GM13976 (cell line): ENCODE results near the gene PATZ1.

ENCODE experiments used
- DNase-seq: peaks from one replicate; pipeline ENCODE4 v3.0.0; 2012; ENCODE audit warnings: low spot score
- in situ Hi-C: fragments of 300-500 bp; cut with MboI; formaldehyde crosslinking; loops from one replicate; pipeline ENCODE4 v1.12.0; 2022; ENCODE audit warnings: low sequenced_read_pairs, mixed read lengths, inconsistent platforms; ENCODE audit not compliant: unreplicated experiment
- TF ChIP-seq, protein P1 (sequence below): IDR thresholded peaks from 2 replicates; pipeline ENCODE4 v1.5.1; 2012; ENCODE audit warnings: borderline replicate concordance, mild to moderate bottlenecking; ENCODE audit not compliant: insufficient read depth; ENCODE audit errors: extremely low read depth, missing control alignments, control extremely low read depth

Gene PATZ1

DNA sequence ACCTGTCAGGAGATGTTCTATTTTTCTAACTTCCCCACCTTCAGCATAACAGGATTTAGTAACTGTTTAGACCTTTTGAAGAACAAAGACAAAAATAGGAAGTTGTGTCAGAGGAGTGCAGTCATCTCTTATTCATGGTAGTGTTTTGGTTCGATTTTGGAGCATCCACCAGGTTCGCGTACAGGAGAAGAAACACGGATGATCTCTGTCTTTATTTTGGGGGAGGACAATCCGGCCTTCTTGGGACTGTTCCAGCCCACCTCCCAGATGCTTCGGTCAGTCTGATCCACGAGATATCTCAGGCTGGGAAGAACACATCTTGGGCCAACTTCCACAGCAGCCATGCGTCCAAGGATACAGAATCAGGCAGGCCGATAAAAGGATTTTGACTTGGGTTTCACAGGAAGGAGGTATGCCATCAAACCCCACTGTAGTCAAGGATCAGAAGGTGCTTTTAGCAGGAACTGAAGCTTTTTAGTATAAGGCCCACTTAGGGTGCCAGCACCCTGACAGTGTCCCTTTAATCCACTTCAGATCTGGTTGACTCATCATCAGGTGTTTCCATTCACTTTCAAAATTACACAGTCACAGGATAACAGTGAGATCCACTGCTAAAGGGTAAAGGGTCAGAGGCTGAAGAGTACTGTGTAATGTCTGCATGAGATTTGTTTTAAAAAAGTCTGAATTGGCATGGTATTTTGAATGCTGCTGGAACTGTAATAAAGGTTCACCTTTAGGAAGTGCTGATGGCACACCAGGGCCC, 16.5 kb downstream of the PATZ1 start:
- DNase-seq, result no peak
- TF ChIP-seq, protein P1, sequence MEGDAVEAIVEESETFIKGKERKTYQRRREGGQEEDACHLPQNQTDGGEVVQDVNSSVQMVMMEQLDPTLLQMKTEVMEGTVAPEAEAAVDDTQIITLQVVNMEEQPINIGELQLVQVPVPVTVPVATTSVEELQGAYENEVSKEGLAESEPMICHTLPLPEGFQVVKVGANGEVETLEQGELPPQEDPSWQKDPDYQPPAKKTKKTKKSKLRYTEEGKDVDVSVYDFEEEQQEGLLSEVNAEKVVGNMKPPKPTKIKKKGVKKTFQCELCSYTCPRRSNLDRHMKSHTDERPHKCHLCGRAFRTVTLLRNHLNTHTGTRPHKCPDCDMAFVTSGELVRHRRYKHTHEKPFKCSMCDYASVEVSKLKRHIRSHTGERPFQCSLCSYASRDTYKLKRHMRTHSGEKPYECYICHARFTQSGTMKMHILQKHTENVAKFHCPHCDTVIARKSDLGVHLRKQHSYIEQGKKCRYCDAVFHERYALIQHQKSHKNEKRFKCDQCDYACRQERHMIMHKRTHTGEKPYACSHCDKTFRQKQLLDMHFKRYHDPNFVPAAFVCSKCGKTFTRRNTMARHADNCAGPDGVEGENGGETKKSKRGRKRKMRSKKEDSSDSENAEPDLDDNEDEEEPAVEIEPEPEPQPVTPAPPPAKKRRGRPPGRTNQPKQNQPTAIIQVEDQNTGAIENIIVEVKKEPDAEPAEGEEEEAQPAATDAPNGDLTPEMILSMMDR, result no peak
- in situ Hi-C loops, result no loop called here

DNA sequence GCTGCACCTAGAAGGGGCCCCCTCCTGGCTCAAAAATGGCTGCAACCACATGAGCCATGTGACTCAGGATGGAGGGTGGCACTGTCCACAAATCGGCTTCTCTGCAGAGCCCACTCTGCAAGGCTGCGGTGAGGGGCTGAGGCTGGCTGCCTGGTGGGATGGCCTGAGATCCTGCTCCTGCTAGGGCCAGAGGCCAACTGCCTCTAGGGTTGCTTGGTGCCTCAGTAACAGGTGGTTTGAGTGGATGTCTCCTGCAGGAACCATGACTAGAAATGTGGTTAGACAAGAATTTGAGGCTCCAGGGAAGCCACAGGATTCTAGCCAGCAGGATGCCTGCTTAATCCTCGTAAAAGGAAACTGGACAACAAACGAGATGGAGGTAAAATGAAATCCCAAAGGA, 17.1 kb downstream of the PATZ1 start:
- TF ChIP-seq, protein P1, result no peak
- no peak for DNase-seq
- in situ Hi-C loops, result no loop called here

DNA sequence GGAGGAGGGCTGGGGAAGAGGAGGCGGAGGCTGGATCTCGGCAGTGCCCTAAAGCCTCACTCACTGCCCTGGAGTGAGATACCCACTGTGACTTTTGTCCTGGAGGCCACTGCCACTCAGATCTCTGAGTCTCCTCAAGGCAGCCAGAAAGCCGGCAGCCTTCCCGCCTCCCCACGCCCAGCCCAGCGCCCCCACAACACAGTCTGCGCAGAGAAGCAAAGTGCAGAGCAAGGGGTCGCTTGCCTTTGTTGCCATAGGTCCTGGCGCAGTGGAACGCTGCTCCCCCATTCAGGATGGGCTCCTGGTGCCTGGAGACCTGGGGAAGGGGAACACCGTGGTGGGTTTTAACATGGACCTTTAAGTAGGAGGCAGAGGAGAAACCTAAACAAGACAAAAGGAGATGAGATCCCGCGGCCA, 17.6 kb downstream of the PATZ1 start:
- no peak for DNase-seq
- in situ Hi-C loops, result no loop called here
- TF ChIP-seq, protein P1, result no peak

DNA sequence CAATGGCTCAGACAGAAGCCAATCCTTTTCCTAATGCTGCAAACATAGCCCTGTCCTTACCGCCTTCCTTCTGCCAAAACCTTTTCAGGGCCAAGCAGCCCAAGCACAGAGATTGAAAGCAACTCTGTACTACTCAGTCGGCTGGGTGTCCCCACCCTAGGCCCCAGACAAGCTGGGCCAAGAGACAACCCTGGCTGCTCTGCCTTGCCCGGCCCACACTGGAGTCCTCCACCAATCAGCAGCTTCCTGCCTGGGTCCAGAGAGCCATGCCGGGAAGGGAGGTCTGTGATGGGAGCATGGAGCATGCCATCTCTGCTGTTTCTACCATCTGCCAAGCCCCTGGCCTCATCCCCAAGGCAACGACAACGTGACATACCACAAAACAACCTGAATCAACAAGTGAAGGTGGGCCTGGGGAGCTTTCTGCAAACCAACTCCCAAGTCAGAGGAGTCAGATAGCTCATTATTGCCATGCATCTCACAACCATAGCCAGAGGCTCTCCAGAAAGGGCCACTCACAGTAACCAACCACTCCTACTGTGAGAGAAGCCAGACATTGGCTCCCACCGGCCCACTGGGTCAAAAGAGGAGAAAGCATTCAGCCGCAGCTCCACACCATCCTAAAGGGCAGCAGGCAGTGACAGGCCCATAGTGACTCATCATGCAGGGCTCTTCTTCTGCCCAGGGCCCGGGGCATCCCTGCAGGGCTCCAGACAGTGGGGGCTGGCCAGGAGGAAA, 18.2 kb downstream of the PATZ1 start:
- in situ Hi-C loops, result no loop called here
- no peak for DNase-seq
- TF ChIP-seq, protein P1, result no peak

DNA sequence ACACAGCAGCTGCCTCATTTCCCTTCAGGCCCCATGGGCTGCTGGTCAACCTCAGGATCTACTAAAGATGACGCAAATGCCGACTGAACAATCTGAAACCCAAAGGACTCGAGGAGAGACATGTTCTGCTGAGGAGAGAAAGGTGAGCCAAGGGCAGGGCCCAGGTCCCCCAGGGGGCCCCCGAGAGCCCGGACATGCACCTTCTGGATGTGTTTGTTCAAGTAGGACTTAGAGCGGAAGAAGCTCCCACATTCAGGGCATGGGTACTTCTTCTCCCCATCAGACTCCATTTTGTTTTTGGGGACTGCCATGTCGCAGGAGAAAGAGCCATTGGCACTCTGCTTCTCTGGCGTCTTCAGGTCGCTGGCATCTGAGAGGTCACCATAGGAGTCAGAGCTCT, 19.3 kb downstream of the PATZ1 start:
- DNase-seq, result no peak
- TF ChIP-seq, protein P1, result no peak
- in situ Hi-C loops, result no loop called here

DNA sequence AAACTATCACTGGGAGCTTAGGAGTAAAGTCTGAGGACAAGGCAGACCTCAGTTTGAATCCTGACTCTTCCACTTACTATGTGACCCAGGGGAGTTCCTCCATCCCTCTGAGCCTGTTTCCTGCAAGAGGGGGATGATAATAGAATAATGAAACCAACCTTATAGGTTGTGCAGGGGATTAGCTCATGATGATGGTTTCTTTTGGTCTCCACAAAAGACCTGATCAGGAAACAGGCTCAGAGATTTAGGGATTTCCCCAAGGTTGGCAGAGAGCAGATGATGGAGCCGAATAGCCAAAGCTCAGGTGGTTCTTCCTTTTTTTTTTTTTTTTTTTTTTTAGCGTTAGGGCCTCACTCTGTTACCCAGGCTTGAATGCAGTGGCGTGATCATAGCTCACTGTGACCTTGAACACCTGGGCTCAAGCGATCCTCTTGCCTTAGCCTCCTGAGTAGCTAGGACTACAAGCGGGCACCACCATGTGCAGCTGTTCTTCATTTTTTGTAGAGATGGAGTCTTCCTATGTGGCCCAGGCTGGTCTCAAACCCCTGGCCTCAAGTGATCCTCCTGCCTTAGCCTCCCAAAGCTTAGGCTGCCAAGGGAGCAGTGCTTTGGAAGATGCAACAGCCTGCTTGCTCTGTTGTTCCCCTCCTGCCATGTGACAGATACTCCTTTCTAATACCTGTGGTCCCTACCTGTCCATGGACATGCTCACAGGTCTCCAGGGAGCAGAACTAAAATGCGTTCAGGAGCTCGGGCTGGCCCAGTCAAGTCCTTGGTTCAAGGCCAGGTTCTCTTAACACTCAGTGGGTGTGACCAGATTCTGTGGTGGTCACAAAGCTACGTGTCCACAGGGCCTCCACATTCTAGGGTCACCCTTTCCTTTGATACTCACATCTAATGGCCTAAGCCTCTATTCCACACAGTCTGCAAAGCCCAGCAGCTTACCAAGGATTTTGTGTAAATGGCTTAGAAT, 22.3 kb downstream of the PATZ1 start:
- TF ChIP-seq, protein P1, result no peak
- in situ Hi-C loops, result no loop called here
- no peak for DNase-seq
